ENCODE measurements around the gene ANKRD28. TPM values are rescaled to one million over a fixed set of nuclear protein-coding genes. Genes with fewer than 3 reads are reported as not detected.

ANKRD28 gene
- total RNA-seq, 1 experiment from 2014 or later, result 47.5 TPM

DNA sequence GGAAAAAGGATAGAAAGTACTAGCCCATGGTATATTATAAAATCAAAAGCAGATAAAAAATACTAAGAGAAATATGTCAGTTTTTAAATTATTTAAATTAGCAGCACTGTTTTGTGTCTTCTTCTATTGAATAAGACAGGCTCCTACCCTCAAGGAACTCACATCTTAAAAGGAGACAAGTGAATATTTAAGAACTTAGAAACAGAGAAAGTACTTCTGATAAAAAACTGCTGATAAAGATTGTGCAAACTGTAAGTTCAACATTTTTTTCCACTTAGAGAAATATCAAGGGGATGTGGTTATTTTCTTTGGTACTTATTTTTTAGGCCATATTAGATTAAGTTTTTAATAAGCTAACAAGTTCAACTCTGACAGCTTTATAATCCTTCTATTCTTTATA lies 3.0 kb upstream of the ANKRD28 start:
- Histone ChIP-seq H3K36me3 (ENCODE audit: control insufficient read depth in 1 of 2, insufficient read depth in 2 of 2, low read length in 2 of 2) (no peaks in the 10 kb centered on the region), H3K9me2 (ENCODE audit: insufficient read depth) (no peaks in the 10 kb centered on the region), H3K4me3 (replicated peaks in 1 of 2; ENCODE audit: low read depth in 1 of 2, low read length in 2 of 2) (no peak overlapping the region), H3K27ac (ENCODE audit: low read depth, low read length) (no peak overlapping the region), H2AFZ (ENCODE audit: low read depth, low read length, poor library complexity, severe bottlenecking) (no peak overlapping the region), H3K9me3 (ENCODE audit: control insufficient read depth in 1 of 2, insufficient read depth in 1 of 2, low read depth in 1 of 2, low read length in 2 of 2) (no peaks in the 10 kb centered on the region), H3K79me2 (ENCODE audit: insufficient read depth, low read length) (peaks cover 88% of the 10 kb centered on the region), H3K9ac (ENCODE audit: low read length) (no peak overlapping the region), H3K27me3 (ENCODE audit: insufficient read depth, low read length) (no peaks in the 10 kb centered on the region), H3K4me2 (ENCODE audit: low read length) (no peak overlapping the region), H3K4me1 (ENCODE audit: control insufficient read depth in 1 of 2, insufficient read depth in 2 of 2, low read length in 2 of 2) (peaks cover 41 to 55% of the 10 kb centered on the region in 2 experiments), H4K20me1 (ENCODE audit: insufficient read depth) (no peaks in the 10 kb centered on the region)
- intact Hi-C loops (cut with micrococcal nuclease), result no loop called here
- CTCF ChIA-PET, result no interaction called here
- TF ChIP-seq SIN3A (IDR thresholded peaks at IDR 0.05; ENCODE audit: low read depth), result no peak
- no peak for TF ChIP-seq ZBTB33 (IDR thresholded peaks at IDR 0.05; ENCODE audit: extremely low read depth, insufficient replicate concordance, low read length)
- no peak for TF ChIP-seq TCF7L2 (IDR thresholded peaks at IDR 0.05; ENCODE audit: borderline replicate concordance, extremely low read depth, insufficient read depth, insufficient read length)
- TF ChIP-seq EZH2phosphoT487 (IDR thresholded peaks at IDR 0.05; ENCODE audit: borderline replicate concordance), result no peak
- no peak for TF ChIP-seq CTCF (IDR thresholded peaks at IDR 0.05 in 2 of 3, conservative IDR thresholded peaks at IDR 0.05 in 1 of 3; ENCODE audit: borderline replicate concordance in 1 of 3, insufficient read depth in 1 of 3, low read depth in 2 of 3, low read length in 2 of 3)
- TF ChIP-seq, protein P1, sequence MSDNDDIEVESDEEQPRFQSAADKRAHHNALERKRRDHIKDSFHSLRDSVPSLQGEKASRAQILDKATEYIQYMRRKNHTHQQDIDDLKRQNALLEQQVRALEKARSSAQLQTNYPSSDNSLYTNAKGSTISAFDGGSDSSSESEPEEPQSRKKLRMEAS (IDR thresholded peaks at IDR 0.05), result no peak
- no peak for TF ChIP-seq SP1 (IDR thresholded peaks at IDR 0.05; ENCODE audit: low read depth)
- TF ChIP-seq FOSL1 (IDR thresholded peaks at IDR 0.05; ENCODE audit: low read depth), result no peak
- no peak for TF ChIP-seq EZH2 (IDR thresholded peaks at IDR 0.05)
- no peak for TF ChIP-seq CEBPB (IDR thresholded peaks at IDR 0.05; ENCODE audit: low read depth)
- POLR2A ChIA-PET, result interaction anchor here (1.2 kb wide), 1 partner anchor 11 kb away, joined by 3 read pairs; no protein-coding TSS in a partner anchor
- no peak for ATAC-seq
- RAD21 ChIA-PET (ENCODE audit: low non-redundant PET in 1 of 2, low total read pairs in 2 of 2, uncharacterized antibody in 2 of 2, unreplicated experiment in 2 of 2), result no interaction called here
- BruUV-seq (replicated peaks), result no TSS peak
- no peak for DNase-seq (ENCODE audit: low read depth, low spot score)
